Parathyroid adenoma (tissue), 2 donors: ENCODE measurements around the gene LONP1.

ENCODE experiments used
- H2AFZ ChIP-seq: fragments of 300-600 bp; sonication (generic); one replicate; pipeline ENCODE4 v1.7.0; 2017; ENCODE audit warnings: antibody characterized with exemption, mild to moderate bottlenecking
- H3K27ac ChIP-seq: fragments of 300-600 bp; sonication (generic); one replicate; pipeline ENCODE4 v1.7.0; 2017
- H3K27me3 ChIP-seq: fragments of 300-600 bp; sonication (generic); one replicate; pipeline ENCODE4 v1.7.0; 2017; ENCODE audit warnings: low read length; ENCODE audit not compliant: control insufficient read depth, insufficient read depth
- H3K36me3 ChIP-seq: fragments of 300-600 bp; sonication (generic); one replicate; pipeline ENCODE4 v1.7.0; 2017; ENCODE audit warnings: low read length; ENCODE audit not compliant: control insufficient read depth, insufficient read depth
- H3K4me1 ChIP-seq: fragments of 300-600 bp; sonication (generic); one replicate; pipeline ENCODE4 v1.7.0; 2017; ENCODE audit warnings: control low read depth
- H3K4me2 ChIP-seq: fragments of 300-600 bp; sonication (generic); one replicate; pipeline ENCODE4 v1.7.0; 2017; ENCODE audit warnings: low read length
- H3K4me3 ChIP-seq: fragments of 300-600 bp; sonication (generic); one replicate; pipeline ENCODE4 v1.7.0; 2017; ENCODE audit warnings: low read depth, low read length
- H3K79me2 ChIP-seq: fragments of 300-600 bp; sonication (generic); one replicate; pipeline ENCODE4 v1.7.0; 2017; ENCODE audit warnings: control low read depth
- H3K9ac ChIP-seq: fragments of 300-600 bp; sonication (generic); one replicate; pipeline ENCODE4 v1.7.0; 2017; ENCODE audit warnings: mild to moderate bottlenecking
- H3K9me3 ChIP-seq: fragments of 300-600 bp; sonication (generic); one replicate; pipeline ENCODE4 v1.7.0; 2017; ENCODE audit warnings: low read length; ENCODE audit not compliant: control insufficient read depth
- CTCF ChIP-seq: fragments of 300-600 bp; sonication (generic); IDR thresholded peaks from one replicate; pipeline ENCODE4 v1.7.0; 2017; ENCODE audit warnings: antibody characterized with exemption, mild to moderate bottlenecking
- donor health status: primary hyperparathyroidism.

The LONP1 gene

GRCh38 chr19:5713228-5713627, 6.7 kb downstream of the LONP1 start:
- H3K27ac ChIP-seq = no peak overlapping the region
- H3K9ac ChIP-seq = no peak overlapping the region
- TF ChIP-seq CTCF = no peak
- H3K9me3 ChIP-seq = no peaks in the 10 kb centered on the region
- H3K4me1 ChIP-seq = no peaks in the 10 kb centered on the region
- H3K4me2 ChIP-seq = no peak overlapping the region
- H3K27me3 ChIP-seq = no peaks in the 10 kb centered on the region
- no peak overlapping the region for H3K4me3 ChIP-seq
- no peak overlapping the region for H2AFZ ChIP-seq
- peaks cover 25% of the 10 kb centered on the region for H3K79me2 ChIP-seq
- no peaks in the 10 kb centered on the region for H3K36me3 ChIP-seq

GRCh38 chr19:5711713-5712161, 8.2 kb downstream of the LONP1 start:
- H3K4me2 ChIP-seq = no peak overlapping the region
- no peak overlapping the region for H3K4me3 ChIP-seq
- H3K9me3 ChIP-seq = no peaks in the 10 kb centered on the region
- no peaks in the 10 kb centered on the region for H3K4me1 ChIP-seq
- no peaks in the 10 kb centered on the region for H3K36me3 ChIP-seq
- peaks cover 10% of the 10 kb centered on the region for H3K79me2 ChIP-seq
- no peak overlapping the region for H2AFZ ChIP-seq
- H3K27me3 ChIP-seq = no peaks in the 10 kb centered on the region
- H3K27ac ChIP-seq = no peak overlapping the region
- H3K9ac ChIP-seq = no peak overlapping the region
- TF ChIP-seq CTCF = no peak

GRCh38 chr19:5711025-5711424, 8.9 kb downstream of the LONP1 start:
- TF ChIP-seq CTCF = no peak
- H3K79me2 ChIP-seq = peaks cover 11% of the 10 kb centered on the region
- no peak overlapping the region for H3K27ac ChIP-seq
- H3K4me3 ChIP-seq = no peak overlapping the region
- H2AFZ ChIP-seq = no peak overlapping the region
- H3K9ac ChIP-seq = no peak overlapping the region
- H3K4me2 ChIP-seq = no peak overlapping the region
- no peaks in the 10 kb centered on the region for H3K27me3 ChIP-seq
- H3K9me3 ChIP-seq = no peaks in the 10 kb centered on the region
- no peaks in the 10 kb centered on the region for H3K36me3 ChIP-seq
- no peaks in the 10 kb centered on the region for H3K4me1 ChIP-seq

- Histone ChIP-seq H3K4me3 (no peak overlapping the region), H3K9me3 (no peaks in the 10 kb centered on the region), H3K9ac (no peak overlapping the region), H3K79me2 (peaks cover 9% of the 10 kb centered on the region), H3K27me3 (no peaks in the 10 kb centered on the region), H2AFZ (no peak overlapping the region), H3K4me1 (no peaks in the 10 kb centered on the region), H3K27ac (no peak overlapping the region), H3K36me3 (no peaks in the 10 kb centered on the region), H3K4me2 (no peak overlapping the region)
- no peak for TF ChIP-seq CTCF
Measured at GRCh38 chr19:5707576-5708575, 12.1 kb downstream of the LONP1 start.
